ENCODE data around the gene MTARC2. TPM values are rescaled to one million over a fixed set of nuclear protein-coding genes. Genes with fewer than 3 reads are reported as not detected.

The MTARC2 gene
- total RNA-seq, 6 experiments from 2014 or later, result 3.2 to 5.2 (median 3.8) TPM

- DNase-seq, result no peak
- Mint-ChIP-seq H3K4me3 (no peak overlapping the region), H3K27ac (no peak overlapping the region), H3K36me3 (ENCODE audit: low read depth) (0 out of 2 replicates have a peak, but pooled peaks cover 6% of the 10 kb centered on the region), H3K27me3 (ENCODE audit: insufficient read depth) (peaks cover 2% of the 10 kb centered on the region; the same call in 1 of the 2 replicates), H3K9me3 (no peaks in the 10 kb centered on the region), H3K4me1 (ENCODE audit: low read depth) (peaks cover 24% of the 10 kb centered on the region)
- no peak for TF ChIP-seq CTCF (IDR thresholded peaks at IDR 0.05)
These were observed 3.0 kb downstream of the MTARC2 start for GRCh38 chr1:220751111-220751510.

- no peak overlapping the region for H3K4me3 Mint-ChIP-seq
- no peak for TF ChIP-seq CTCF (IDR thresholded peaks at IDR 0.05)
- H3K36me3 Mint-ChIP-seq (ENCODE audit: low read depth), result 0 out of 2 replicates have a peak, but pooled peaks cover 6% of the 10 kb centered on the region
- H3K27me3 Mint-ChIP-seq (ENCODE audit: insufficient read depth), result peaks cover 2% of the 10 kb centered on the region; the same call in 1 of the 2 replicates
- no peaks in the 10 kb centered on the region for H3K9me3 Mint-ChIP-seq
- H3K27ac Mint-ChIP-seq, result no peak overlapping the region
- H3K4me1 Mint-ChIP-seq (ENCODE audit: low read depth), result peaks cover 6% of the 10 kb centered on the region
- DNase-seq, result no peak
These were observed 6.2 kb downstream of the MTARC2 start for GRCh38 chr1:220754212-220754917.

GRCh38 chr1:220754918-220755295 lies 6.8 kb downstream of the MTARC2 start:
- H3K4me1 Mint-ChIP-seq (ENCODE audit: low read depth), result peaks cover under 1% of the 10 kb centered on the region
- H3K36me3 Mint-ChIP-seq (ENCODE audit: low read depth), result 0 out of 2 replicates have a peak, but pooled peaks cover 6% of the 10 kb centered on the region
- no peak for TF ChIP-seq CTCF (IDR thresholded peaks at IDR 0.05)
- H3K9me3 Mint-ChIP-seq, result no peaks in the 10 kb centered on the region
- DNase-seq, result no peak
- H3K27me3 Mint-ChIP-seq (ENCODE audit: insufficient read depth), result peaks cover 2% of the 10 kb centered on the region; the same call in 1 of the 2 replicates
- H3K4me3 Mint-ChIP-seq, result no peak overlapping the region
- H3K27ac Mint-ChIP-seq, result no peak overlapping the region

- DNase-seq, result no peak
- H3K36me3 Mint-ChIP-seq (ENCODE audit: low read depth), result 0 out of 2 replicates have a peak, but pooled peaks cover 6% of the 10 kb centered on the region
- no peak overlapping the region for H3K4me3 Mint-ChIP-seq
- H3K4me1 Mint-ChIP-seq (ENCODE audit: low read depth), result no peaks in the 10 kb centered on the region
- peaks cover 2% of the 10 kb centered on the region; the same call in 1 of the 2 replicates for H3K27me3 Mint-ChIP-seq (ENCODE audit: insufficient read depth)
- no peaks in the 10 kb centered on the region for H3K9me3 Mint-ChIP-seq
- no peak for TF ChIP-seq CTCF (IDR thresholded peaks at IDR 0.05)
- no peak overlapping the region for H3K27ac Mint-ChIP-seq
These were observed 7.2 kb downstream of the MTARC2 start for GRCh38 chr1:220755309-220755708.

- Mint-ChIP-seq H3K4me1 (ENCODE audit: low read depth) (no peaks in the 10 kb centered on the region), H3K27ac (no peak overlapping the region), H3K4me3 (no peak overlapping the region), H3K27me3 (ENCODE audit: insufficient read depth) (peaks cover 2% of the 10 kb centered on the region), H3K36me3 (ENCODE audit: low read depth) (0 out of 2 replicates have a peak, but pooled peaks cover 6% of the 10 kb centered on the region), H3K9me3 (no peaks in the 10 kb centered on the region)
- no peak for DNase-seq
- no peak for TF ChIP-seq CTCF (IDR thresholded peaks at IDR 0.05)
These were observed 9.3 kb downstream of the MTARC2 start for GRCh38 chr1:220757441-220757840.
